H9 (cell line): ENCODE results near the gene TMEM151A. TPM values are rescaled to one million over a fixed set of nuclear protein-coding genes. Genes with fewer than 3 reads are reported as not detected.

ENCODE experiments used
- DNase-seq: peaks from one replicate; pipeline ENCODE4 v3.0.0-alpha.2; 2017
- H2AFZ ChIP-seq: one replicate; pipeline ENCODE4 v1.6.1; 2013; ENCODE audit warnings: mild to moderate bottlenecking, low read length, control low read depth, moderate library complexity
- H2AK5ac ChIP-seq: 2 replicates; pipeline ENCODE4 v1.6.1; 2013; ENCODE audit warnings: low read length, control low read depth, mixed read lengths; ENCODE audit not compliant: insufficient read length
- H2BK120ac ChIP-seq: one replicate; pipeline ENCODE4 v1.6.1; 2013; ENCODE audit warnings: low read depth, mild to moderate bottlenecking, low read length, control low read depth, inconsistent platforms; ENCODE audit not compliant: poor library complexity, severe bottlenecking
- H2BK12ac ChIP-seq: 2 replicates; pipeline ENCODE4 v1.6.1; 2013; ENCODE audit warnings: low read length, control low read depth, mixed read lengths, low read depth; ENCODE audit not compliant: insufficient read length
- H2BK15ac ChIP-seq: 2 replicates; pipeline ENCODE4 v1.6.1; 2013; ENCODE audit warnings: low read depth, low read length, control low read depth
- H2BK20ac ChIP-seq: one replicate; pipeline ENCODE4 v1.6.1; 2013; ENCODE audit warnings: low read depth, mild to moderate bottlenecking, low read length, control low read depth, inconsistent platforms; ENCODE audit not compliant: poor library complexity, severe bottlenecking
- H2BK5ac ChIP-seq: 2 replicates; pipeline ENCODE4 v1.6.1; 2013; ENCODE audit warnings: low read length, control low read depth, mixed read lengths; ENCODE audit not compliant: insufficient read length
- H3K14ac ChIP-seq: 2 replicates; pipeline ENCODE4 v1.6.1; 2013; ENCODE audit warnings: low read length, control low read depth; ENCODE audit not compliant: insufficient read depth
- H3K18ac ChIP-seq: 2 replicates; pipeline ENCODE4 v1.6.1; 2013; ENCODE audit warnings: low read depth, mild to moderate bottlenecking, mixed read lengths, low read length, control low read depth; ENCODE audit not compliant: insufficient read length
- H3K23ac ChIP-seq: 2 replicates; pipeline ENCODE4 v1.6.1; 2013; ENCODE audit warnings: low read length, control low read depth, mixed read lengths, low read depth; ENCODE audit not compliant: insufficient read length
- H3K23me2 ChIP-seq: 2 replicates; pipeline ENCODE4 v1.6.1; 2013; ENCODE audit warnings: low read depth, mild to moderate bottlenecking, mixed read lengths, low read length, control low read depth; ENCODE audit not compliant: insufficient read length, poor library complexity, severe bottlenecking
- H3K27ac ChIP-seq: 2 replicates; pipeline ENCODE4 v1.5.1; 2013; ENCODE audit warnings: low read length, control low read depth, mixed read lengths, low read depth; ENCODE audit not compliant: insufficient read length
- H3K27me3 ChIP-seq: 2 replicates; pipeline ENCODE4 v1.6.1; 2013; ENCODE audit warnings: low read length, control low read depth, inconsistent platforms; ENCODE audit not compliant: insufficient read depth
- H3K4ac ChIP-seq: 2 replicates; pipeline ENCODE4 v1.6.1; 2013; ENCODE audit warnings: low read depth, mild to moderate bottlenecking, control low read depth, inconsistent platforms, low read length, moderate library complexity
- H3K4me1 ChIP-seq: 2 replicates; pipeline ENCODE4 v1.6.1; 2013; ENCODE audit warnings: low read length, control low read depth, inconsistent platforms; ENCODE audit not compliant: insufficient read depth
- H3K4me2 ChIP-seq: 2 replicates; pipeline ENCODE4 v1.6.1; 2013; ENCODE audit warnings: low read length, control low read depth, mixed read lengths; ENCODE audit not compliant: insufficient read length, insufficient read depth
- H3K56ac ChIP-seq: 2 replicates; pipeline ENCODE4 v1.6.1; 2013; ENCODE audit warnings: low read depth, mild to moderate bottlenecking, mixed read lengths, low read length, control low read depth; ENCODE audit not compliant: insufficient read length
- H3K79me1 ChIP-seq: 2 replicates; pipeline ENCODE4 v1.6.1; 2013; ENCODE audit warnings: low read depth, mild to moderate bottlenecking, moderate library complexity, low read length, control low read depth, inconsistent platforms; ENCODE audit not compliant: insufficient read depth, poor library complexity, severe bottlenecking
- H3K79me2 ChIP-seq: 2 replicates; pipeline ENCODE4 v1.6.1; 2013; ENCODE audit warnings: low read length, control low read depth, inconsistent platforms; ENCODE audit not compliant: insufficient read depth
- H3K9ac ChIP-seq: 2 replicates; pipeline ENCODE4 v1.6.1; 2013; ENCODE audit warnings: low read length, control low read depth, mixed read lengths; ENCODE audit not compliant: insufficient read length; ENCODE audit errors: extremely low read depth
- H3K9me3 ChIP-seq: one replicate; pipeline ENCODE4 v1.6.1; 2013; ENCODE audit warnings: low read depth, low read length, inconsistent platforms; ENCODE audit not compliant: control insufficient read depth
- H3T11ph ChIP-seq: one replicate; pipeline ENCODE4 v1.6.1; 2013; ENCODE audit warnings: mild to moderate bottlenecking, low read length, control low read depth, inconsistent platforms
- H4K20me1 ChIP-seq: one replicate; pipeline ENCODE4 v1.6.1; 2013; ENCODE audit not compliant: control insufficient read depth, insufficient read length, insufficient read depth
- H4K5ac ChIP-seq: 2 replicates; pipeline ENCODE4 v1.6.1; 2013; ENCODE audit warnings: low read depth, mild to moderate bottlenecking, mixed read lengths, low read length, control low read depth; ENCODE audit not compliant: insufficient read length
- H4K8ac ChIP-seq: replicated peaks from 2 replicates; pipeline ENCODE4 v1.6.1; 2013; ENCODE audit warnings: low read length, control low read depth, mixed read lengths, low read depth; ENCODE audit not compliant: insufficient read length
- H4K91ac ChIP-seq: 2 replicates; pipeline ENCODE4 v1.6.1; 2013; ENCODE audit warnings: low read depth, mild to moderate bottlenecking, moderate library complexity, mixed read lengths, low read length, control low read depth; ENCODE audit not compliant: insufficient read length
- H3K27ac Mint-ChIP-seq, 3 experiments: 2 replicates in 2 of 3; 3 replicates in 1 of 3; pipeline ENCODE4 v1.8.0; 2020 to 2021; ENCODE audit warnings: mixed read lengths in 3 of 3, mild to moderate bottlenecking in 1 of 3, moderate library complexity in 1 of 3
- H3K27me3 Mint-ChIP-seq: 2 replicates; pipeline ENCODE4 v1.8.0; 2021; ENCODE audit warnings: low read depth, mild to moderate bottlenecking, moderate library complexity, mixed read lengths
- H3K36me3 Mint-ChIP-seq, 3 experiments: 2 replicates in 2 of 3; 3 replicates in 1 of 3; pipeline ENCODE4 v1.8.0; 2020 to 2021; ENCODE audit warnings: low read depth in 3 of 3, mixed read lengths in 3 of 3; ENCODE audit not compliant: insufficient read depth in 1 of 3
- H3K4me1 Mint-ChIP-seq, 2 experiments: 2 replicates each; pipeline ENCODE4 v1.8.0; 2020; ENCODE audit warnings: mixed read lengths in 2 of 2
- H3K4me3 Mint-ChIP-seq, 2 experiments: 2 replicates in 1 of 2; 3 replicates in 1 of 2; pipeline ENCODE4 v1.8.0; 2020 to 2021; ENCODE audit warnings: mild to moderate bottlenecking in 2 of 2, mixed read lengths in 2 of 2, moderate library complexity in 1 of 2
- H3K9me3 Mint-ChIP-seq, 2 experiments: 2 replicates in 1 of 2; 3 replicates in 1 of 2; pipeline ENCODE4 v1.8.0; 2020; ENCODE audit warnings: mild to moderate bottlenecking in 2 of 2, mixed read lengths in 2 of 2, moderate library complexity in 1 of 2
- WGBS: extraction: QIAGEN DNeasy Blood & Tissue Kit; methylation state at CpG from one replicate; pipeline ENCODE4 v1.1.7; 2013; ENCODE audit warnings: missing lambda C conversion rate, low lambda C conversion rate, mixed read lengths; ENCODE audit not compliant: insufficient read length; ENCODE audit errors: extremely low coverage; 5-methylcytosine and 5-hydroxymethylcytosine counted together
- total RNA-seq: library from RNA; stranded (reverse); gene quantifications from 2 replicates; pipeline ENCODE4 v1.2.1, GENCODE V29; 2021
- TF ChIP-seq, protein P1 (sequence below): fragments of 200-600 bp; sonication (generic); conservative IDR thresholded peaks from 3 replicates; pipeline ENCODE4 v1.8.0; 2021; ENCODE audit warnings: antibody characterized with exemption, mild to moderate bottlenecking

TMEM151A gene
- total RNA-seq, 1 experiment from 2014 or later, result 1.2 TPM

- no peak overlapping the region for H3K23ac ChIP-seq
- Mint-ChIP-seq H3K36me3 (peaks cover 22 to 58% (median 58%) of the 10 kb centered on the region in 3 experiments), H3K4me3 (peak overlapping the region; percentile 84 to 94; a peak in 3 of 5 replicates), H3K4me1 (peaks cover 17 to 21% of the 10 kb centered on the region in 2 experiments), H3K27me3 (peaks cover 3% of the 10 kb centered on the region; the same call in 1 of the 2 replicates), H3K9me3 (peaks cover 0 to 2% of the 10 kb centered on the region in 2 experiments; a peak in 1 of 5 replicates), H3K27ac (no peak overlapping the region; a peak in 1 of 7 replicates)
- H3K4me1 ChIP-seq, result no peaks in the 10 kb centered on the region
- H3K14ac ChIP-seq, result no peak overlapping the region
- H3K4ac ChIP-seq, result no peak overlapping the region
- no peak overlapping the region for H3K18ac ChIP-seq
- H3K27me3 ChIP-seq, result no peaks in the 10 kb centered on the region
- TF ChIP-seq, protein P1, sequence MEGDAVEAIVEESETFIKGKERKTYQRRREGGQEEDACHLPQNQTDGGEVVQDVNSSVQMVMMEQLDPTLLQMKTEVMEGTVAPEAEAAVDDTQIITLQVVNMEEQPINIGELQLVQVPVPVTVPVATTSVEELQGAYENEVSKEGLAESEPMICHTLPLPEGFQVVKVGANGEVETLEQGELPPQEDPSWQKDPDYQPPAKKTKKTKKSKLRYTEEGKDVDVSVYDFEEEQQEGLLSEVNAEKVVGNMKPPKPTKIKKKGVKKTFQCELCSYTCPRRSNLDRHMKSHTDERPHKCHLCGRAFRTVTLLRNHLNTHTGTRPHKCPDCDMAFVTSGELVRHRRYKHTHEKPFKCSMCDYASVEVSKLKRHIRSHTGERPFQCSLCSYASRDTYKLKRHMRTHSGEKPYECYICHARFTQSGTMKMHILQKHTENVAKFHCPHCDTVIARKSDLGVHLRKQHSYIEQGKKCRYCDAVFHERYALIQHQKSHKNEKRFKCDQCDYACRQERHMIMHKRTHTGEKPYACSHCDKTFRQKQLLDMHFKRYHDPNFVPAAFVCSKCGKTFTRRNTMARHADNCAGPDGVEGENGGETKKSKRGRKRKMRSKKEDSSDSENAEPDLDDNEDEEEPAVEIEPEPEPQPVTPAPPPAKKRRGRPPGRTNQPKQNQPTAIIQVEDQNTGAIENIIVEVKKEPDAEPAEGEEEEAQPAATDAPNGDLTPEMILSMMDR, result no peak
- no peak overlapping the region for H2AFZ ChIP-seq
- H3K9ac ChIP-seq, result no peak overlapping the region
- H3K56ac ChIP-seq, result no peak overlapping the region
- H4K91ac ChIP-seq, result no peak overlapping the region
- H2BK12ac ChIP-seq, result no peak overlapping the region
- no peaks in the 10 kb centered on the region for H3K79me1 ChIP-seq
- H2BK20ac ChIP-seq, result no peak overlapping the region
- no peak overlapping the region for H2BK5ac ChIP-seq
- no peak overlapping the region for H2BK120ac ChIP-seq
- no peak overlapping the region for H3T11ph ChIP-seq
- H4K8ac ChIP-seq, result no peak overlapping the region
- peaks cover 2% of the 10 kb centered on the region for H4K20me1 ChIP-seq
- H3K9me3 ChIP-seq, result no peaks in the 10 kb centered on the region
- no peak overlapping the region for H3K4me2 ChIP-seq
- H3K23me2 ChIP-seq, result peaks cover 8% of the 10 kb centered on the region
- DNase-seq, result no peak
- no peak overlapping the region for H3K27ac ChIP-seq
- H4K5ac ChIP-seq, result no peak overlapping the region
- H2AK5ac ChIP-seq, result no peak overlapping the region
- H2BK15ac ChIP-seq, result no peak overlapping the region
- no CpG with 5 or more reads among the region's 4 CpGs for WGBS
- H3K79me2 ChIP-seq, result no peaks in the 10 kb centered on the region
Measured at GRCh38 chr11:66259956-66260355, 31.7 kb upstream of the TMEM151A start.
